Measurements from ENCODE around the gene AGBL4.
"Not testable (repeated sequence)": the region's sequence is repeated elsewhere in the genome, so short reads cannot be mapped to it uniquely, and the experiment has no call there.

Gene AGBL4

GRCh38 chr1:49915301-49915700, 108.5 kb downstream of the AGBL4 start:
- H3K27me3 ChIP-seq (ENCODE audit: control insufficient read depth in 1 of 2, insufficient read depth in 2 of 2, low read length in 2 of 2); H3K4me3 ChIP-seq (ENCODE audit: low read depth in 1 of 2, low read length in 2 of 2); H3K9me3 ChIP-seq (ENCODE audit: control insufficient read depth in 1 of 2, low read length in 2 of 2); H3K9ac ChIP-seq (ENCODE audit: low read depth in 1 of 2, low read length in 2 of 2); H3K27ac ChIP-seq (ENCODE audit: low read depth, low read length); H3K36me3 ChIP-seq (ENCODE audit: control insufficient read depth in 1 of 2, insufficient read depth in 2 of 2, low read length in 2 of 2); H3K4me1 ChIP-seq (ENCODE audit: control insufficient read depth in 1 of 2, insufficient read depth in 2 of 2, low read length in 2 of 2): not testable (repeated sequence)

GRCh38 chr1:49906365-49906764, 117.4 kb downstream of the AGBL4 start:
- Histone ChIP-seq H3K27me3 (ENCODE audit: control insufficient read depth in 1 of 2, insufficient read depth in 2 of 2, low read length in 2 of 2) (no peaks in the 10 kb centered on the region), H3K9ac (ENCODE audit: low read depth in 1 of 2, low read length in 2 of 2) (no peak overlapping the region), H3K27ac (ENCODE audit: low read depth, low read length) (no peak overlapping the region), H3K9me3 (ENCODE audit: control insufficient read depth in 1 of 2, low read length in 2 of 2) (no peaks in the 10 kb centered on the region), H3K4me1 (ENCODE audit: control insufficient read depth in 1 of 2, insufficient read depth in 2 of 2, low read length in 2 of 2) (no peaks in the 10 kb centered on the region), H3K36me3 (ENCODE audit: control insufficient read depth in 1 of 2, insufficient read depth in 2 of 2, low read length in 2 of 2) (no peaks in the 10 kb centered on the region), H3K4me3 (ENCODE audit: low read depth in 1 of 2, low read length in 2 of 2) (no peak overlapping the region)

- Histone ChIP-seq H3K4me3 (ENCODE audit: low read depth in 1 of 2, low read length in 2 of 2) (no peak overlapping the region), H3K27ac (ENCODE audit: low read depth, low read length) (no peak overlapping the region), H3K36me3 (ENCODE audit: control insufficient read depth in 1 of 2, insufficient read depth in 2 of 2, low read length in 2 of 2) (no peaks in the 10 kb centered on the region), H3K9me3 (ENCODE audit: control insufficient read depth in 1 of 2, low read length in 2 of 2) (peaks cover 0 to 8% of the 10 kb centered on the region in 2 donors), H3K4me1 (ENCODE audit: control insufficient read depth in 1 of 2, insufficient read depth in 2 of 2, low read length in 2 of 2) (no peaks in the 10 kb centered on the region), H3K27me3 (ENCODE audit: control insufficient read depth in 1 of 2, insufficient read depth in 2 of 2, low read length in 2 of 2) (no peaks in the 10 kb centered on the region), H3K9ac (ENCODE audit: low read depth in 1 of 2, low read length in 2 of 2) (no peak overlapping the region)
Measured at GRCh38 chr1:49864581-49864980, 159.2 kb downstream of the AGBL4 start.

GRCh38 chr1:49854741-49855140, 169.0 kb downstream of the AGBL4 start:
- Histone ChIP-seq H3K9ac (ENCODE audit: low read depth in 1 of 2, low read length in 2 of 2) (no peak overlapping the region), H3K4me3 (ENCODE audit: low read depth in 1 of 2, low read length in 2 of 2) (no peak overlapping the region), H3K4me1 (ENCODE audit: control insufficient read depth in 1 of 2, insufficient read depth in 2 of 2, low read length in 2 of 2) (no peaks in the 10 kb centered on the region), H3K36me3 (ENCODE audit: control insufficient read depth in 1 of 2, insufficient read depth in 2 of 2, low read length in 2 of 2) (no peaks in the 10 kb centered on the region), H3K9me3 (ENCODE audit: control insufficient read depth in 1 of 2, low read length in 2 of 2) (no peaks in the 10 kb centered on the region), H3K27ac (ENCODE audit: low read depth, low read length) (no peak overlapping the region), H3K27me3 (ENCODE audit: control insufficient read depth in 1 of 2, insufficient read depth in 2 of 2, low read length in 2 of 2) (no peaks in the 10 kb centered on the region)

GRCh38 chr1:49842596-49842995, 181.2 kb downstream of the AGBL4 start:
- Histone ChIP-seq H3K9me3 (ENCODE audit: control insufficient read depth in 1 of 2, low read length in 2 of 2) (peaks cover 21 to 38% of the 10 kb centered on the region in 2 donors), H3K4me1 (ENCODE audit: control insufficient read depth in 1 of 2, insufficient read depth in 2 of 2, low read length in 2 of 2) (no peaks in the 10 kb centered on the region), H3K27ac (ENCODE audit: low read depth, low read length) (no peak overlapping the region), H3K36me3 (ENCODE audit: control insufficient read depth in 1 of 2, insufficient read depth in 2 of 2, low read length in 2 of 2) (no peaks in the 10 kb centered on the region), H3K9ac (ENCODE audit: low read depth in 1 of 2, low read length in 2 of 2) (no peak overlapping the region), H3K4me3 (ENCODE audit: low read depth in 1 of 2, low read length in 2 of 2) (no peak overlapping the region), H3K27me3 (ENCODE audit: control insufficient read depth in 1 of 2, insufficient read depth in 2 of 2, low read length in 2 of 2) (no peaks in the 10 kb centered on the region)

GRCh38 chr1:49841767-49842166, 182.0 kb downstream of the AGBL4 start:
- Histone ChIP-seq H3K4me1 (ENCODE audit: control insufficient read depth in 1 of 2, insufficient read depth in 2 of 2, low read length in 2 of 2) (no peaks in the 10 kb centered on the region), H3K27ac (ENCODE audit: low read depth, low read length) (no peak overlapping the region), H3K4me3 (ENCODE audit: low read depth in 1 of 2, low read length in 2 of 2) (no peak overlapping the region), H3K9ac (ENCODE audit: low read depth in 1 of 2, low read length in 2 of 2) (no peak overlapping the region), H3K27me3 (ENCODE audit: control insufficient read depth in 1 of 2, insufficient read depth in 2 of 2, low read length in 2 of 2) (no peaks in the 10 kb centered on the region), H3K36me3 (ENCODE audit: control insufficient read depth in 1 of 2, insufficient read depth in 2 of 2, low read length in 2 of 2) (no peaks in the 10 kb centered on the region), H3K9me3 (ENCODE audit: control insufficient read depth in 1 of 2, low read length in 2 of 2) (peaks cover 26 to 36% of the 10 kb centered on the region in 2 donors)

- Histone ChIP-seq H3K4me1 (ENCODE audit: control insufficient read depth in 1 of 2, insufficient read depth in 2 of 2, low read length in 2 of 2) (no peaks in the 10 kb centered on the region), H3K27ac (ENCODE audit: low read depth, low read length) (no peak overlapping the region), H3K4me3 (ENCODE audit: low read depth in 1 of 2, low read length in 2 of 2) (no peak overlapping the region), H3K9me3 (ENCODE audit: control insufficient read depth in 1 of 2, low read length in 2 of 2) (no peaks in the 10 kb centered on the region), H3K27me3 (ENCODE audit: control insufficient read depth in 1 of 2, insufficient read depth in 2 of 2, low read length in 2 of 2) (no peaks in the 10 kb centered on the region), H3K9ac (ENCODE audit: low read depth in 1 of 2, low read length in 2 of 2) (no peak overlapping the region), H3K36me3 (ENCODE audit: control insufficient read depth in 1 of 2, insufficient read depth in 2 of 2, low read length in 2 of 2) (no peaks in the 10 kb centered on the region)
Measured at GRCh38 chr1:49824261-49824660, 199.5 kb downstream of the AGBL4 start.

- Histone ChIP-seq H3K4me3 (ENCODE audit: low read depth in 1 of 2, low read length in 2 of 2) (no peak overlapping the region), H3K27ac (ENCODE audit: low read depth, low read length) (no peak overlapping the region), H3K9ac (ENCODE audit: low read depth in 1 of 2, low read length in 2 of 2) (no peak overlapping the region), H3K36me3 (ENCODE audit: control insufficient read depth in 1 of 2, insufficient read depth in 2 of 2, low read length in 2 of 2) (no peaks in the 10 kb centered on the region), H3K27me3 (ENCODE audit: control insufficient read depth in 1 of 2, insufficient read depth in 2 of 2, low read length in 2 of 2) (no peaks in the 10 kb centered on the region), H3K9me3 (ENCODE audit: control insufficient read depth in 1 of 2, low read length in 2 of 2) (no peaks in the 10 kb centered on the region), H3K4me1 (ENCODE audit: control insufficient read depth in 1 of 2, insufficient read depth in 2 of 2, low read length in 2 of 2) (no peaks in the 10 kb centered on the region)
Measured at GRCh38 chr1:49817681-49818080, 206.1 kb downstream of the AGBL4 start.

- H3K27me3 ChIP-seq (ENCODE audit: control insufficient read depth in 1 of 2, insufficient read depth in 2 of 2, low read length in 2 of 2); H3K27ac ChIP-seq (ENCODE audit: low read depth, low read length); H3K4me3 ChIP-seq (ENCODE audit: low read depth in 1 of 2, low read length in 2 of 2); H3K36me3 ChIP-seq (ENCODE audit: control insufficient read depth in 1 of 2, insufficient read depth in 2 of 2, low read length in 2 of 2); H3K9me3 ChIP-seq (ENCODE audit: control insufficient read depth in 1 of 2, low read length in 2 of 2); H3K4me1 ChIP-seq (ENCODE audit: control insufficient read depth in 1 of 2, insufficient read depth in 2 of 2, low read length in 2 of 2); H3K9ac ChIP-seq (ENCODE audit: low read depth in 1 of 2, low read length in 2 of 2): not testable (repeated sequence)
Measured at GRCh38 chr1:49787013-49787412, 236.7 kb downstream of the AGBL4 start.

- Histone ChIP-seq H3K9me3 (ENCODE audit: control insufficient read depth in 1 of 2, low read length in 2 of 2) (peaks cover 5 to 9% of the 10 kb centered on the region in 2 donors), H3K9ac (ENCODE audit: low read depth in 1 of 2, low read length in 2 of 2) (no peak overlapping the region), H3K27me3 (ENCODE audit: control insufficient read depth in 1 of 2, insufficient read depth in 2 of 2, low read length in 2 of 2) (no peaks in the 10 kb centered on the region), H3K4me1 (ENCODE audit: control insufficient read depth in 1 of 2, insufficient read depth in 2 of 2, low read length in 2 of 2) (no peaks in the 10 kb centered on the region), H3K36me3 (ENCODE audit: control insufficient read depth in 1 of 2, insufficient read depth in 2 of 2, low read length in 2 of 2) (no peaks in the 10 kb centered on the region), H3K4me3 (ENCODE audit: low read depth in 1 of 2, low read length in 2 of 2) (no peak overlapping the region), H3K27ac (ENCODE audit: low read depth, low read length) (no peak overlapping the region)
Measured at GRCh38 chr1:49765034-49765433, 258.7 kb downstream of the AGBL4 start.

GRCh38 chr1:49738118-49738517, 285.6 kb downstream of the AGBL4 start:
- not testable (repeated sequence) for H3K36me3 ChIP-seq (ENCODE audit: control insufficient read depth in 1 of 2, insufficient read depth in 2 of 2, low read length in 2 of 2); H3K4me1 ChIP-seq (ENCODE audit: control insufficient read depth in 1 of 2, insufficient read depth in 2 of 2, low read length in 2 of 2); H3K9ac ChIP-seq (ENCODE audit: low read depth in 1 of 2, low read length in 2 of 2); H3K27me3 ChIP-seq (ENCODE audit: control insufficient read depth in 1 of 2, insufficient read depth in 2 of 2, low read length in 2 of 2); H3K4me3 ChIP-seq (ENCODE audit: low read depth in 1 of 2, low read length in 2 of 2); H3K27ac ChIP-seq (ENCODE audit: low read depth, low read length)
- peaks cover 3 to 11% of the 10 kb centered on the region in 2 donors for H3K9me3 ChIP-seq (ENCODE audit: control insufficient read depth in 1 of 2, low read length in 2 of 2)

Measured in duodenal mucosa (tissue), 2 donors.